Vagina (tissue), 2 donors: ENCODE data around the gene FZD2. TPM values are rescaled to one million over a fixed set of nuclear protein-coding genes. Genes with fewer than 3 reads are reported as not detected.

Experiments
- DNase-seq, 2 donors: peaks; one replicate each; pipeline ENCODE4 v3.0.0-alpha.2; 2017; ENCODE audit errors: extremely low spot score in 2 of 2
- H3K27ac ChIP-seq: fragments of 200-600 bp; sonication (generic); one replicate; pipeline ENCODE4 v1.5.1; 2019
- H3K27me3 ChIP-seq: fragments of 200-600 bp; sonication (generic); one replicate; pipeline ENCODE4 v1.5.1; 2019
- H3K36me3 ChIP-seq, 2 donors: fragments of 200-600 bp; sonication (generic); one replicate each; pipeline ENCODE4 v1.5.1; 2017 to 2019
- H3K4me1 ChIP-seq: fragments of 200-600 bp; sonication (generic); one replicate; pipeline ENCODE4 v1.5.1; 2019
- H3K4me3 ChIP-seq, 2 donors: fragments of 200-600 bp; sonication (generic); 1 replicate in 1 of 2; 2 replicates in 1 of 2; pipeline ENCODE4 v1.5.1; 2016 to 2019
- H3K9me3 ChIP-seq: fragments of 200-600 bp; sonication (generic); one replicate; pipeline ENCODE4 v1.5.1; 2019
- CTCF ChIP-seq, 3 experiments: fragments of 450-650 bp in 2 of 3; fragments of 200-600 bp in 1 of 3; sonication (generic) in 1 of 3; IDR thresholded peaks; one replicate each; pipeline ENCODE4 v1.5.1; 2017 to 2019; ENCODE audit warnings: antibody characterized with exemption in 3 of 3, mild to moderate bottlenecking in 2 of 3, moderate library complexity in 2 of 3
- POLR2A ChIP-seq, 2 donors: fragments of 450-650 bp; IDR thresholded peaks; one replicate each; pipeline ENCODE4 v1.6.1; 2017; ENCODE audit warnings: antibody characterized with exemption in 2 of 2, mild to moderate bottlenecking in 2 of 2, moderate library complexity in 2 of 2
- POLR2AphosphoS5 ChIP-seq, 2 donors: sonication (generic); formaldehyde crosslinking; IDR thresholded peaks; one replicate each; pipeline ENCODE4 v1.9.0; 2017; ENCODE audit warnings: antibody characterized with exemption in 2 of 2, mild to moderate bottlenecking in 2 of 2, low read depth in 1 of 2; ENCODE audit not compliant: insufficient read depth in 1 of 2
- intact Hi-C: fragments of 100-400 bp; cut with DNase I; formaldehyde crosslinking; loops from one replicate; pipeline ENCODE4 v1.15.1; 2023
- total RNA-seq: library from RNA; depleted of rRNA; stranded (reverse); fragments of >200 nt; gene quantifications from one replicate; pipeline ENCODE4 v1.2.3, GENCODE V29; 2016

FZD2 gene
- total RNA-seq, 1 donor from 2014 or later, result 7.6 TPM

- Histone ChIP-seq H3K4me3 (no peak overlapping the region), H3K36me3 (no peaks in the 10 kb centered on the region), H3K4me1 (no peaks in the 10 kb centered on the region), H3K9me3 (no peaks in the 10 kb centered on the region), H3K27ac (no peak overlapping the region), H3K27me3 (no peaks in the 10 kb centered on the region)
- no peak for DNase-seq
- TF ChIP-seq CTCF (IDR thresholded peaks at IDR 0.05) (no peak), POLR2A (IDR thresholded peaks at IDR 0.05) (no peak)
- intact Hi-C loops, result no loop called here
Measured at GRCh38 chr17:44575403-44575802, 18.1 kb downstream of the FZD2 start.

- no peak overlapping the region for H3K4me3 ChIP-seq
- DNase-seq, result no peak
- TF ChIP-seq POLR2AphosphoS5 (IDR thresholded peaks at IDR 0.05; ENCODE audit: insufficient read depth in 1 of 2, low read depth in 1 of 2) (no peak), CTCF (IDR thresholded peaks at IDR 0.05) (no peak), POLR2A (IDR thresholded peaks at IDR 0.05) (no peak)
- H3K9me3 ChIP-seq, result no peaks in the 10 kb centered on the region
- no peaks in the 10 kb centered on the region for H3K4me1 ChIP-seq
- intact Hi-C loops, result no loop called here
- H3K36me3 ChIP-seq, result no peaks in the 10 kb centered on the region
- no peaks in the 10 kb centered on the region for H3K27me3 ChIP-seq
- no peak overlapping the region for H3K27ac ChIP-seq
Measured at GRCh38 chr17:44578947-44579346, 21.7 kb downstream of the FZD2 start.

- H3K9me3 ChIP-seq, result no peaks in the 10 kb centered on the region
- TF ChIP-seq POLR2A (IDR thresholded peaks at IDR 0.05), result no peak
- TF ChIP-seq CTCF (IDR thresholded peaks at IDR 0.05), result no peak
- no peak for TF ChIP-seq POLR2AphosphoS5 (IDR thresholded peaks at IDR 0.05; ENCODE audit: insufficient read depth in 1 of 2, low read depth in 1 of 2)
- intact Hi-C loops, result no loop called here
Measured at GRCh38 chr17:44581868-44582267, 24.6 kb downstream of the FZD2 start.

GRCh38 chr17:44584443-44584842, 27.2 kb downstream of the FZD2 start:
- intact Hi-C loops, result no loop called here
- Histone ChIP-seq H3K9me3 (no peaks in the 10 kb centered on the region), H3K4me3 (no peak overlapping the region), H3K36me3 (no peaks in the 10 kb centered on the region), H3K27me3 (no peaks in the 10 kb centered on the region), H3K4me1 (peaks cover 11% of the 10 kb centered on the region), H3K27ac (no peak overlapping the region)
- TF ChIP-seq POLR2AphosphoS5 (IDR thresholded peaks at IDR 0.05; ENCODE audit: insufficient read depth in 1 of 2, low read depth in 1 of 2) (no peak), CTCF (IDR thresholded peaks at IDR 0.05) (no peak), POLR2A (IDR thresholded peaks at IDR 0.05) (no peak)
- no peak for DNase-seq

More at GRCh38 chr17:44581868-44582267, 24.6 kb downstream of the FZD2 start:
- DNase-seq, result no peak
- Histone ChIP-seq H3K4me3 (no peak overlapping the region), H3K4me1 (peaks cover under 1% of the 10 kb centered on the region), H3K36me3 (no peaks in the 10 kb centered on the region), H3K27ac (no peak overlapping the region), H3K27me3 (no peaks in the 10 kb centered on the region)

- Histone ChIP-seq H3K27me3 (no peaks in the 10 kb centered on the region), H3K9me3 (no peaks in the 10 kb centered on the region), H3K36me3 (no peaks in the 10 kb centered on the region), H3K4me1 (peaks cover 11% of the 10 kb centered on the region), H3K27ac (no peak overlapping the region), H3K4me3 (no peak overlapping the region)
- no peak for DNase-seq
- intact Hi-C loops, result no loop called here
- TF ChIP-seq POLR2A (IDR thresholded peaks at IDR 0.05), result no peak
- no peak for TF ChIP-seq CTCF (IDR thresholded peaks at IDR 0.05)
- TF ChIP-seq POLR2AphosphoS5 (IDR thresholded peaks at IDR 0.05; ENCODE audit: insufficient read depth in 1 of 2, low read depth in 1 of 2), result no peak
Measured at GRCh38 chr17:44585315-44585714, 28.0 kb downstream of the FZD2 start.
